ENCODE results near the gene IL32.

Gene IL32

DNA sequence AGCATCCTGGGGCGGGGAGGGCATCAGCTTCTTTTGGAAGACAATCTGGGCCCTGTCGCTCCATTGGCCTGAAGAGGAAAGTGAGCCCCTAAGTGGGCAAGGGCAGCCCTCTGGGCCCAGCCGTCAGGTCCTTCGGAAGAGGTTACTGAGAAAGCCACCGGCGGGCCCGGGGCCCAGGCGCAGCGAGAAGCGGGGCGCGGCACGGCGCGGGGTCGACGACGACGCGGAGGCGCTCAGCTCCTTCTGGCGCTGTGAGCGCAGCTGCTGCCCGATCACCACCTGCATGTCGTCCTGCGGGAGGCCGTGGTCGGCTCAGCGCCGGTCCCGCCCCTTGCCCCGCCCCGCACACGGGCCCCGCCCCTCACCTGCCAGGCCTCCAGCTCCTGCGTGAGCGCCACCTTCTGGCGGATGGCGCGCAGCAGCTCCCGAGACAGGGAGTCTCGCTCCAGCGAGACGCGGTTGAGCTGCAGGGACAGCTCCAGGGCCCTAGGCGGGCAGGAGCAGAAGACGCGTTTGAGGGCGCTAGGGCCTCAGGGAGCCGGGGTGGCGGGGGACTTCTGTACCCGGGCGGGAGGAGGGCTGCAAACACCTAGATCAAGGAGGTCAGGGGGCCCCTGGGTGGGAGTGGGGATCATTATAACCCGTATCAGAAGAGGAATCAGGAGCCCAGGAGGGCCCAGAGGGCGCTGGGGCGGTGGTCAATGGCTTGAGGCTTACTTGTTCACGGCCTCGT is 37.3 kb upstream of the IL32 start:
- DNase-seq, result peak; percentile 94

DNA sequence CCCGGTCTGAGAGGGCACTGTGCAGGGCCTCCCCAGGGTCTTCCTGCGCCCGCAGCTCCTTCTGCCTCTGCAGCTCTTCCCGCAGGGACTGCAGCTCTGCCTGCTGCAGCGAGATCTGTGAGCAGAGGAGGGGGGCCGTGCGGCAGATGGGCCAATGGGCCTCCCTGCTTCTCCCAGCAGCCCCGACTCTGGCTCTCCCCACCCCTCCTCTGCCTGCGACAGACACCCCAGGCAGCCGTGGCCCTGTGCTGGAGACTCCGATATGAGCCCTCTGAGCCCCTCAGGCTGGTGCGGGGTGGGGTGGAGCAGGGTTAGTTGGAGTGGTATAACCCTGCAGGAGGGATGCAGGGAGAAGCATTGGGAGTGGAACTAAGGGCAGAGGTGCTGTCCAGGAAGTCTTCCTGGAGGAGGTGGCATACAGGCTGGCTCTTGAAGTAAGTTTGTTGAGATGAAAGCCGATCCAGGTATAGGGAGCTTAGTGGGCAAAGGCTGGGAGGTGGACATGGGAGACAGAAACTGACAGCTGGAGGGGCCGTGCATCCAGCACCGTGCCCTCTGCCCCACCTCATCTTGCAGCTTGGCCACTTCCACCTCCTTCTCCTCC is 36.6 kb upstream of the IL32 start:
- DNase-seq, result no peak

DNA sequence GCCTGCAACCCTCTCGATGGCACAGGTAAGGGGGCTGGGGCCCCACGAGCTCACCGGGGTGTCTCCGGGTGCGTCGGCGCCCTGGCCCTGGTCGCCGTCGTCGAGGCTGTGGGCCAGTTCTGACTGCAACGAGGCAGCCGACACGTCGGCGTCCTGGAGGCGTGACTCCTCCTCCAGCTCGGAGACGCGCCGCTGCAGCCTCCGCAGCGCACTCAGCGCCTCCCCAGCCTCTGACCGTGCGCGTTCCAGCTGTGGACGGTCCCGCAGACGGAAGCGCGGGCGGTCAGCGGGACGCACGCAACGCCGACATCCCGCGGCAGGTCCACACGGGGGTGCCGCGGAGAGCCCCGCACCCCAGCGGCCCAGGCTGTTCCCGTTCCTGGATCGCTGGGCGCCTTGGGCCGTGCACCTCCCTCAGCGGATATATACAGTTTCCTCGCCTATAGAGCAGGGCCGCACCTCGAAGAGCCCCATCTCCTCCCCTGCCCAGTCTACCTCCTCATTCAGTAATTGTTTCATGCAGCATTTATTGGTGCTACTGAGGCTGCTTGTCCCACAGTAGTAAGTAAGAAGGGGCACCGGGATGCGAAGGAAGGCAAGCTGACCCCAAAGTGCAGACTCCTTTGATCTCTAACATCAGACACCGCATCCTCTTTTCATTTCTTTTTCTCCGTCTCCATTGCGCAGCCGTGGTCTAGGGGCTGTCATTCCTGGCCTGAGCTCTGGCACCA is 35.8 kb upstream of the IL32 start:
- no peak for DNase-seq

DNA sequence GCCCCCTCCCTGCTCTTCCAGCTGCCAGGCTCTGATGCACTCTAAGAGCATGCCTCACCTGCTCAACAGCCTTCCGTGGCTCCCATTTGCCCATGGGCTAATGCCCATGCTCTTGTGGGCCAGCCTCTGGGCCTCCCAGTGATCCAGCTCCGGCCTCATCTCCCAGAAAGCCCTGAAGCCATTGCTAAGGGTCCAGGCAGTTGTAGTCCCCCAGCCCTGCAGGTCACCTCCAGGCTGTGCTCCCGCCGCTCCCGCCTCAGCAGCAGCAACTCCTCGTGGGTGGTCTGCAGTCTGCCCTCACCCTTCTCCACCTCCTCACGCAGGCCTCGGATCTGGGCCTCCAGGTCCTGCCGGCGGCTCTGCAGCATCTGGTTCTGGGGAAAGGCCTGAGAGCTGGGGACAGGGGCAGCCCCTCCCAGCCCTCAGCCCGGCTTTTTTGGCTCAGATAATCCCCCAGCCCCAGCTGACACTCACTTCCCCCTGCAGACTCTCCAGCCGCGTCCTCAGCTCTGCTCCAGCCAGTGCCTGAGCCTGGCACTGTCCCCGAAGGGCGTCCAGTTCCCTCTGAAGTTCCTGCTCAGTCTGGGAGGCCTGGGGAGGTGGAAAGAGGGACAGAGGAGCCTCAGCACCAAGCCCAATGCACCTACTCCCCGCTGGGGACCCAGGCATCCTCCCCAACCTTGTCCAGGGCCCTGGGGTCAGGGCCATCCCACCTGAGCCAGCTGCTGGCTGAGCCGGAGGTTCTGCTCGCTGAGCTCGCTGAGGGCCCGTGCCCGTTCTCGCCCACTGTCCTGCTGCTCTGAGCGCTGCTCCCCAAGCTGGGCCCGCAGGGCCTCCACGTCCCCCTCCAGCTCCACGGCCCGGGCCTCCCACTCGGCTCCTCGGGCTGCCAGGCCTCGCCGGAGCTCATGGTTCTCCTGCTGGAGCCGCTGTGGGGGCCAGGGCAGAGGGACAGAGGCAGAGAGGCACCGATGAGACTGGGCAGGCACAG is 34.9 kb upstream of the IL32 start:
- DNase-seq, result no peak

DNA sequence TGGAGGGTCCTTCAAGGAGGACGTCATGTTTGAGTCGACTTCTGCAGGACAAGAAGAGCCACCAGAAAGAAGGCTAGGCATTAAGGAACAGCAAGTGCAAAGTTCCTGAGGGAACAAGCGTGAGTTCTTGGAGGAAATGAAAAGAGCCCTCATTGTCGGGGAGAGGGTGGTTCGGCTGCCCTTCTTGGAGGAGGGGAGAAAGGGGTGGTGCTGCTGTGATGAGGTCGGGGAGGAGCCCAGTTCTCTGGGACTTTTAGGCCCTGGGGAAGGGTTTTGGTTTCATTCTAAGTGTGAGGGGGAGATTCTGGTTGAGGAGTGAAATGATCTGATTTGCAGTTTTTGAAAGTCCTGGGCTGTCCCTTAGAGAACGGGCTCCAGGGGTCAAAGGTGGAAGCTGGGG is 32.8 kb upstream of the IL32 start:
- DNase-seq, result no peak

DNA sequence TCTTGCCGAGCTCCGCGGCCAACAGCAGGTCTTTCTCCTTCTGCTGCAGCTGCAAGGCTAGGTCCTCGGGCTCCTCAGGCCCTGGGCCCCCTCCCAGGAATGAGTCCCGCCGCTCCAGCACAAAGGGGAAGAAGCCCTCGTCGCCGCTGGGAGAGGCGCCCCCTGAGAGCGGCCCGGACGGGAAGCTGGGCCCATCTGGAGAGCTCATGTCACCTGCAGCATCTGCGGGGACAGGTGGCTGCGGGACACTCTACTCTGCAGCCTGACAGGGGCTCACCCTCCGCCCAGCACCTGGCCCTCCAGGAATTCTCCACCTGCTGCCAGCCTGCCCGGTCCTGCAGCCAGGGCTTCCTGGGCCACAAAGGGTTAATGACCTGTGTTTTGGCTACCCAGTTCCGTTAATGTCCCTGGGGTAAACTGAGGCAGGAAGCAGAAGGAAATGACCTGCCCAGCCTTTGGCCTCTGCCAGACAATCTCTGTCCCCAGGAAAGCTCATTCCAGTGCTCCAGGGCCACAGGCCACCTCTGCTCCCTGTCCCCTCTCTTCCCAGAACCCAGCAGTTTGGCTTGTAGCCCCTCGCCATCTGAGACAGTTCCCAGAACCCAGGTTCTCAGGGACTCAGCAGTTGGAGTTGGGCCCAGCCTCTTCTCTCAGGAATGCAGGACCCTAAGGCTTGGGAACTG is 30.0 kb upstream of the IL32 start:
- DNase-seq, result no peak

DNA sequence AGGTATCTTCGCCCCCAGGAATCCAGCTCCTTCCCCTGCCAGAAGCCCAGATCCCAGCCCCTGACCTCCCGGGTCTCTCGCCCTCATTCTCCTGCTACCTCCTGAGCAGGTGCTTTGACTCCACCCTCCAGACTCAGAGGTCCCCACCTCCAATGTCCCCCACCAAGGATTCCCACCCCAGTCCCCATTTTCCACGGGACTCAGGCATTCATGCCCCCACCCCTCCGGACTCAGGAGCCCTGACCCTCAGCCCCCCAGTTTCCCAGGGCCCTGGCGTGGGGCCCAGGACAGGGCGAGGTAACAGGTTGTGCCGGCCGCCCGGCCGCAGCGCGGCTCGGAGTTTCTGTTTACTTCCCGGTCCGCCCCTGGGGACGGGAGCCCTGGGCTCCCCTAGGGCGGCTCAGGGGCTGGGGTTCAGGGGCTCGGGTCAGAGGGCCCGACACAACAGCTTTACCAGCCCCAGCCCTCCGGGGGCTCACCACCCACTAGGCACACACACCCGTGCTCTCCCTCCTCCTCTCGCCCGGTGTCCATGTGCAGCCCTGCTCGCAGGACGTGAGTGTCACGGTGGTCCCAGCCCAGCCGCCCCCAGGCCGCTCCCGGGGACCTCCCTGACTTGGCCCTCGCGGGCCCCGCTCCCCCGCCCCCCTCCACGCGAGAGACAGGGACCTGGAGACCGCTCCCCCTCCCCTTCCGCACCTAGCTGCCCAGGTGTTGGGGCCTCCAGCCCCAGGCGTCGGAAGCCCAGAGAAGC is 29.3 kb upstream of the IL32 start:
- no peak for DNase-seq

DNA sequence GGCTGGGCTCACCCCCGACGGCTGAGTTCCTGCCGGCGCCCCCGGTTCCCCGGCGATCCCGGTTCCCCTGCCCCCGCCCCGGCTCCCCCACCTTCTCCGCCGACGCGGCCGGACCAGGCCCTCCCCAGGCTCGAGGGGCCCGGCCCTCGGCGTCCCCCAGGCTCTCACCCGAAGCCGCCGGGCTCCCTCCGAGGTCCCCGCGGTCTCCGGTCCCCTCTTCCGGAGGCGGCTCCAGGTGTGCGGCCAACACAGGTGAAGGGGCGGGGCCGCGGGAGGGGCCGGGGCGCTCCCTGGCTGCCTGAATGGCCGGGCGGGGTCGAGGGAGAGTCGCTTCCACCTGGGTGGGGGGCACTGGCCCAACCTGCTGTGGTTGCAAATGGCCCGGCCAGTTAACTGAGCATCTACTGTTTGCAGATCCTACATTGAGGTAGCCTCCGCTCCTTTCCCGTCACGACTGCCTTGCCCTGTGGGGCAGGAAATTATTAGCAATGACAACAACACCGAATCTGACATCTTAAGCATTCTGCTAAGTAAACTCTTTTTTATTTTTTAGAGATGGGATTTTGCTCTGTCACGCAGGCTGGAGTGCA is 28.6 kb upstream of the IL32 start, which contains the start of gene BICDL2:
BICDL2 (minus strand) TSS at position 219 of the 590 bp plus-strand sequence. CDS start 1,448 bp downstream, outside the sequence.
- no peak for DNase-seq

DNA sequence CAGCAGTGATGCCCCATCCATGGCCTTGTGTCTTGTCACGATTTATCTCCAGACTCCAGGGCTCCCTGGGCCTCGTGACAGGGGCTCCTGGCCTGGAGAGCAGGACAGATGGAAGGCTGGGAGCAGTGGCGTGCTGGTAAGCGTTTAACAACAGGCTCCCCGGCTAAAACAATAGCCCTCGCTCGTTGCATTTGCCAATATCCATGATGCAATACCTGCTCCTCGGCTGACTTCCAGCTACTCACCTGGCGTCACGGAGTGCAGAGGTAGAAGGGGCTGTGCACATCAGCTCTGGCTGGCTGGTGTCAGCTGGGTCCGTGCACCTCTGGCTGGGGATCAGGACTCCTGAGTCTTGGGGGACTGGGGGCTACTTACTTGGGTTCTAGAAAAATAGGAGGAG is 27.2 kb upstream of the IL32 start:
- no peak for DNase-seq

DNA sequence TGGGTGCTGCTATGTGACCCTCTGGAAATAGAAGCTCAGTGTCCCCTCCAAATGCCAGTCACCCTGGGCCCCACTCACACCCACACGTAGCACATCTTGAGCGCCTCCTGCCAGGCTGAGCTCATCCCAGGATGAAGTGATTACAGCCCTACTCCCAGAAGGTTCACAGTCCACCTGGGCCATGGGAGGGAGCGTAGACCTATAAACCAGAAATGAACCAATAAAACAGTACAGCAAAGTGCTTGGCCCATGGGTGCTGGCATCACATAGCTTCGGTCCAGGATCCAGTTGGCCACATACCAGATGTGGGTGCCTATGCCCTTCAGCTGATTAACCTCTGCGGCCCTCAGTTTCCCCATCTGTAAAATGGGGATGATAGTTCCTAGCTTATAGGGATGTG is 26.5 kb upstream of the IL32 start:
- DNase-seq, result no peak

DNA sequence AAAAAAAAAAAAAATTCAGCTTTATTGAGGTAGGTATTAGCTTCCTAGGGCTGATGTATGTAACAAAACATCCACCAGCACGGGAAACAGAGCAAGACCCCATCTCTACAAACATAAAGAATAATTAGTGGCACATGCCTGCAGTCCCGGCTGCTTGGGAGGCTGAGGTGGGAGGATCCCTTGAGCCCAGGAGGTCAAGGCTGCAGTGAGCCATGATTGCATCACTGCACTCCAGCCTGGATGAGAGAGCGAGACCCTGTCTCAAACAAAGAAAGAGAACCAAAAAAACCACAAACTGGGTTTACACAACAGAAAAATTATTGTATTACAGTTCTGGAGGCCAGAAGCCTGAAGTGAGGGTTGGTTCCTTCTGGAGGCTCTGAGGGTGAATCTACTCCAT is 23.1 kb upstream of the IL32 start:
- DNase-seq, result no peak

DNA sequence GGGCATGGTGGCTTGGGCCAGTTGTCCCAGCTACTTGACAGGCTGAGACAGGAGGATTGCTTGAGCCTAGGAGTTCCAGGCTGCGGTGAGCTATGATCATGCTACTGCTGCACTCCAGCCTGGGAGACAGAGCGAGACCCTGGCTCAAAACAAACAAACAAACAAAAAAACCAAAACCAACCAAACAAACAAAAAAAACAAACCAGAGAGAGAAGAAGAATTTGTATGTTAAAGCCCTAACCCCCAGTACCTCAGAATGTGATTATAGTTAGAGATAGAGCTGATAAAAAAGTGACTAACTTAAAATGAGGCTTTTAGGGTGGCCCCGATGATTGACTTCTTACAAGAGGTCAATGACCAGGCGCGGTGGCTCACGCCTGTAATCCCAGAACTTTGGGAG is 20.7 kb upstream of the IL32 start:
- no peak for DNase-seq

DNA sequence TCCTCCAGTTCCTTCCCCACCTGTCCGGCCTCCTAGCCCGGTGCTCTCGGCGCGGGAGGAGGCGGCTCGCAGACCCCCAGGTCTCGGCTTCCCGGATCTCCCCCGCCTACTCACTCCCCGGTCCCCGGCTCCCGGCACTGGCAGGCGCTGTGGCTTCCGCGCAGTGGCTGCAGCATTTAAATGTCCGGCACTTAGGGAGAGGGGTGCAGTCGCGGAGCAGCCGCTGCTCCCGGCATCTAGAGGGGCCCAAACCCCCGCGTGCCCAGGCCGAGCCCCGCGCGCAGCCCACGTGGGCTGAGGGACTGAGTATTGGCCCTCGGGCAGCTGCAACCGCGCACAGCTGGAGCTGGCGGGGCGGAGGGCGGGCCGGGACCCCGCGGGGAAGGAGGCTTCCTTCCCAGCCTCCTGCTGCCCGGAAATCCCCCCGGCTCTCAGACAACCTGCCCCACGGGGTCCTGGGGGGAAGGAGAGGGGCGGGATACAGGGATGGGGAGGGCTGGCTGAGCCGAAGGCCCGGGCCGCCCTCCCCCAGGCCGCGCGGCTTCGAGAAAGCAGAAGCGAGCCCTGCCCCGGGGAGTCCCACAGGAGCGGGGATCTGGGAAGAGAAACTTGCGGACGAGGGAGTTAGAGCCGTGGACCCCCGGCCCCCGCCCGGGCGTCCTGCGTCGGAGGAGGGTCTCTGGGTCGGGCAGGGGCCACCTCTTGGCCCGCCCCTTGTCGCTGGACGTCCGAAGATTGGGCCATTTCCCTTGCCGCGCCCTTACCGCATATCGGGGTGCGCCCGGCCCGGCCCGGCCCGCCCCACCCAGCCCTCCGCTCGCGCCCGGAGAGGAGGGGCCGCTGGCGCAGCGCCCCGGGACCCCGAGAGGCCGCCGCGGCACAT is 19.4 kb upstream of the IL32 start, which contains the start of gene MMP25:
MMP25 (plus strand) TSS at position 804 of the 883 bp plus-strand sequence. CDS start 357 bp downstream, outside the sequence.
- no peak for DNase-seq

DNA sequence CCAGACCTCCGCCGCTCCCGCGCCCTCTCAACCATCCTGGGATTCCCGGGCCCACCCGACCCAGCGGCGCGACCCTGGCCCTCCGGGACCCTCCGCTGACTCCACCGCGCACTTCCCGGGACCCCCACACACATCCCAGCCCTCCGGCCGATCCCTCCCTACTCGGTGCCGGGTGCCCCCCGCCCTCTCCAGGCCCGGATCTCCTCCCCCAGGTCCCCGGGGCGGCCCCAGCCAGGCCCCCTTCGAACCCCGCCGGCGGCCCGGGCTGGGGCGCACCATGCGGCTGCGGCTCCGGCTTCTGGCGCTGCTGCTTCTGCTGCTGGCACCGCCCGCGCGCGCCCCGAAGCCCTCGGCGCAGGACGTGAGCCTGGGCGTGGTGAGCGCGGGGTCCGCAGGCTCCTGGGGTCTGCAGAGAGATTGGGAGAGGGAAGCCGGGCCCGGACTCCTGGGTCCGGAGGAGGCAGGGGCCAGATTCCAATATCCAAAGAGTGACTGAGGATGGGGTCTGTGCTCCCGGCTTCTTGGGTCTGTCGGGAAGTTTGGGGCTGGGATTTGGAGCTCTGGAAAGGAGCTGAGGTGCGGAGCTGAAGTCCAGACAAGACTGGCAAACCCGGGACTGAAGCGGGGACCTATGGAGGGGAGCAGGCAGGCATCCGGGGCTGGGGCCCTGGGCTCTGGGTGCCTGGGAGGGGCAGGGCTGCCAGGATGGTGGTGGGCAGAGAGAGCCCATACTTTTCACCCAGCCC is 18.6 kb upstream of the IL32 start:
- DNase-seq, result no peak

DNA sequence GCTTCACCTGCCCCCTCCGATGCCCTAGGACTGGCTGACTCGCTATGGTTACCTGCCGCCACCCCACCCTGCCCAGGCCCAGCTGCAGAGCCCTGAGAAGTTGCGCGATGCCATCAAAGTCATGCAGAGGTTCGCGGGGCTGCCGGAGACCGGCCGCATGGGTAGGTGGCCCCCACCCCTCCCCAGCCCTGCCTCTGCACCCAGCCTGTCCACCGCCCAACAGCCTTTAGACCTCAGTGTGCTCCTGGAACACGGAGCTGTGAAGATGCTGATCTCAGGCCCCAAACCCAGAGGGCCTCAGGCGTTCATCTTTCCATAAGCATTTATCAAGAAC is 18.1 kb upstream of the IL32 start:
- DNase-seq, result no peak

DNA sequence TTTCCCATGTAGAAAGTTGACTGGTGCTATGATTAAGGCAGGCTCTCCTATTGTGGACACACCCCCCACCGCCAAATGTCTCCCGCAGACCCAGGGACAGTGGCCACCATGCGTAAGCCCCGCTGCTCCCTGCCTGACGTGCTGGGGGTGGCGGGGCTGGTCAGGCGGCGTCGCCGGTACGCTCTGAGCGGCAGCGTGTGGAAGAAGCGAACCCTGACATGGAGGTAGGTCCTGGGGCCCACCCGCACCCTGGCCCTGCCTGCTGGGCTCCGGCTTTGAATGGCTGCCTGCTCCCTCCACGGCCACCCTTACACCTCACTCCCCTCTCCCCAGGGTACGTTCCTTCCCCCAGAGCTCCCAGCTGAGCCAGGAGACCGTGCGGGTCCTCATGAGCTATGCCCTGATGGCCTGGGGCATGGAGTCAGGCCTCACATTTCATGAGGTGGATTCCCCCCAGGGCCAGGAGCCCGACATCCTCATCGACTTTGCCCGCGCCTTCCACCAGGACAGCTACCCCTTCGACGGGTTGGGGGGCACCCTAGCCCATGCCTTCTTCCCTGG is 15.4 kb upstream of the IL32 start:
- no peak for DNase-seq

DNA sequence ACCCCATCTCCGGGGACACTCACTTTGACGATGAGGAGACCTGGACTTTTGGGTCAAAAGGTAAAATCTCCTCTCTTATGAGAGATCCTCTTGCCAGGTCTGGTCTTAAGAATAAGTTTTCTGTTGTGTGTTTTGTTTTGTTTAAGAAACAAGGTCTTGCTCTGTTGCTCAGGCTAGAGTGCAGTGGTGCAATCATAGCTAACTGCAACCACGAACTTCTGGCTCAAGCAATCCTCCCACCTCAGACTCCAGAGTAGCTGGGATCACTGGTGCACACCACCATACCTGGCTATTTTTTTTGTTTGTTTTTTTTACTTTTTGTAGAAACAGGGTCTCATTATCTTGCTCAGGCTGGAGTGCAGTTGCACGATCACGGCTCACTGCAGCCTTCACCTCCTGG is 15.0 kb upstream of the IL32 start:
- no peak for DNase-seq

DNA sequence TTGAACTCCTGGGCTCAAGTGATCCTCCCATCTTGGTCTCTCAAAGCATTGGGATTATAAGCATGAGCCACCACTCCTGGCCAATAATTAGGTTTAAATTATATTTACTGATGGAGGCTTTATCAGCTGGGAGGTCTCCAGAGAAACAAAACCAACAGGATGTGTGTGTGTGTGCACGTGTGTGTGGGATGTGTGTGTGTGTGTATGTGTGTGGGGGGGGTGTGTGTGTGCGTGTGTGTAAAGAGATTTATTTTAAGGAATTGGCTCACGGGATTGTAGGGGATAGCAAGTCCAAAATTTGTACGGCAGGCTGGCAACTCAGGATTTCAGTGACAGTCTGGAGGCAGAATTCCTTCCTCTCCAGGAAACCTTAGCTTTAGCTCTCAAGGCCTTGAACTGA is 14.4 kb upstream of the IL32 start:
- DNase-seq, result no peak

DNA sequence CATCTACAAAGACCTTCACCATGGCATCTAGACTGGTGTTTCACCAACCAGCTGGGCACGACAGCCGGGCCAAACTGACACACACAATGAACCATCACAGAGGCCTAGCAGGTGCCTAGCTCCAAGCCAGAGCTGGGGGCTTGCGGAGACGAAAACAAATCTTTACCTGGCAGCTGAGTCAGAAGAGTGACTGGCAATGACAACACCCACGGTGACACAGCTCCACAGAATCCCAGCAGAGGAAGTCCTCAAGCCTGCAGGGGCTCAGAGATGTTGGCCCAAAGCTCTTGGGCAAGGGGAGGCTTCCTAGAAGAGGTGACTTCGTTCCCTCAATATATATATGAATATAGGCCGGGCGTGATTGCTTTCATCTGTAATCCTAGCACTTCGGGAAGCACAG is 13.9 kb upstream of the IL32 start:
- no peak for DNase-seq

All from T-helper 9 cell (primary cell).